Measurements from ENCODE around the gene DPM3.

Gene DPM3

GRCh38 chr1:155145491-155145890 is 5.2 kb upstream of the DPM3 start:
- no peak for DNase-seq

- DNase-seq, result peak; percentile 26
Measured at GRCh38 chr1:155141749-155142148, 1.4 kb upstream of the DPM3 start.

GRCh38 chr1:155140630-155140953 is 261 bp upstream of the DPM3 start:
- no peak for DNase-seq

GRCh38 chr1:155137154-155137949 is 3.0 kb downstream of the DPM3 start:
- DNase-seq, result no peak

- DNase-seq, result no peak
Measured at GRCh38 chr1:155136748-155137147, 3.6 kb downstream of the DPM3 start.

GRCh38 chr1:155135415-155136028 is 4.8 kb downstream of the DPM3 start, which contains the start of gene SLC50A1:
Gene SLC50A1 (plus strand): TSS chr1:155135852. CDS start chr1:155135912, 60 bp downstream.
- DNase-seq, result peak; percentile 87

GRCh38 chr1:155134880-155135414 is 5.4 kb downstream of the DPM3 start:
- peak; percentile 84 for DNase-seq

- DNase-seq, result no peak
Measured at GRCh38 chr1:155134322-155134721, 6.0 kb downstream of the DPM3 start.

- DNase-seq, result no peak
Measured at GRCh38 chr1:155133799-155134281, 6.5 kb downstream of the DPM3 start.

GRCh38 chr1:155131856-155132255 is 8.5 kb downstream of the DPM3 start:
- DNase-seq, result no peak

- DNase-seq, result no peak
Measured at GRCh38 chr1:155131285-155131684, 9.0 kb downstream of the DPM3 start.

- no peak for DNase-seq
Measured at GRCh38 chr1:155130272-155131006, 9.9 kb downstream of the DPM3 start.

GRCh38 chr1:155128755-155129473 is 11.4 kb downstream of the DPM3 start:
- no peak for DNase-seq

GRCh38 chr1:155127967-155128754 is 12.2 kb downstream of the DPM3 start:
- DNase-seq, result no peak

GRCh38 chr1:155127105-155127966 is 13.0 kb downstream of the DPM3 start, which contains the start of gene EFNA1:
Gene EFNA1 (plus strand): TSS chr1:155127876. CDS start chr1:155127978, 102 bp downstream.
- DNase-seq, result no peak

- peak; percentile 10 for DNase-seq
Measured at GRCh38 chr1:155126556-155127104, 13.7 kb downstream of the DPM3 start.

GRCh38 chr1:155125946-155126555 is 14.3 kb downstream of the DPM3 start:
- no peak for DNase-seq

- no peak for DNase-seq
Measured at GRCh38 chr1:155125511-155125945, 14.8 kb downstream of the DPM3 start.

- DNase-seq, result no peak
Measured at GRCh38 chr1:155124503-155125463, 15.5 kb downstream of the DPM3 start.
